HEK293T (cell line): ENCODE results near the gene KCNF1.

ENCODE experiments used
- ARNT ChIP-seq: fragments of 450-650 bp; IDR thresholded peaks from 2 replicates; pipeline ENCODE4 v1.6.1; 2017; ENCODE audit warnings: mild to moderate bottlenecking
- BHLHE40 ChIP-seq: fragments of 450-650 bp; IDR thresholded peaks from 2 replicates; pipeline ENCODE4 v1.6.1; 2016; ENCODE audit warnings: mild to moderate bottlenecking, moderate library complexity, borderline replicate concordance
- ELF4 ChIP-seq: fragments of 450-650 bp; IDR thresholded peaks from 2 replicates; pipeline ENCODE4 v1.6.1; 2017; ENCODE audit warnings: antibody characterized with exemption
- FOXA1 ChIP-seq: fragments of 450-650 bp; IDR thresholded peaks from 2 replicates; pipeline ENCODE4 v1.6.1; 2016; ENCODE audit warnings: mild to moderate bottlenecking
- FOXM1 ChIP-seq: fragments of 450-650 bp; IDR thresholded peaks from 2 replicates; pipeline ENCODE4 v1.6.1; 2017; ENCODE audit warnings: mild to moderate bottlenecking, borderline replicate concordance
- HDGF ChIP-seq: fragments of 450-650 bp; IDR thresholded peaks from 2 replicates; pipeline ENCODE4 v1.6.1; 2017; ENCODE audit warnings: antibody characterized with exemption, borderline replicate concordance
- L3MBTL2 ChIP-seq: fragments of 450-650 bp; conservative IDR thresholded peaks from 2 replicates; pipeline ENCODE4 v1.6.1; 2016; ENCODE audit warnings: mild to moderate bottlenecking
- NFRKB ChIP-seq: fragments of 450-650 bp; IDR thresholded peaks from 2 replicates; pipeline ENCODE4 v1.6.1; 2016; ENCODE audit warnings: mild to moderate bottlenecking, moderate library complexity
- SP1 ChIP-seq: fragments of 450-650 bp; IDR thresholded peaks from 2 replicates; pipeline ENCODE4 v1.6.1; 2017
- SUZ12 ChIP-seq: fragments of 450-650 bp; IDR thresholded peaks from 2 replicates; pipeline ENCODE4 v1.6.1; 2016; ENCODE audit warnings: mild to moderate bottlenecking
- TARDBP ChIP-seq: fragments of 450-650 bp; IDR thresholded peaks from 2 replicates; pipeline ENCODE4 v1.6.1; 2016
- ZNF384 ChIP-seq: fragments of 450-650 bp; IDR thresholded peaks from 2 replicates; pipeline ENCODE4 v1.6.1; 2016

- no peak for TF ChIP-seq BHLHE40
- TF ChIP-seq L3MBTL2, result no peak
- no peak for TF ChIP-seq FOXA1
- TF ChIP-seq SUZ12, result no peak
- TF ChIP-seq ZNF384, result no peak
- no peak for TF ChIP-seq ELF4
- TF ChIP-seq HDGF, result no peak
- TF ChIP-seq ARNT, result no peak
- TF ChIP-seq SP1, result no peak
- no peak for TF ChIP-seq FOXM1
- TF ChIP-seq NFRKB, result no peak
- TF ChIP-seq TARDBP, result no peak
Observed at GRCh38 chr2:10912796-10913455, 1.2 kb downstream of the KCNF1 start.
